ENCODE data around the gene SPSB1. TPM values are rescaled to one million over a fixed set of nuclear protein-coding genes. Genes with fewer than 3 reads are reported as not detected.

Gene SPSB1
- total and polyA plus RNA-seq, 10 of the 15 experiments (the other 5 are each of a cell fraction or from before 2014, with no cell fraction given) = 0.02 to 2.0 (median 0.90) TPM; not detected in 1

GRCh38 chr1:9315411-9316079 is 22.9 kb downstream of the SPSB1 start (continued):
- TF ChIP-seq NR2C2 (IDR thresholded peaks at IDR 0.05; ENCODE audit: borderline replicate concordance, control insufficient read depth, insufficient read length, low read depth) (no peak), IKZF1 (conservative IDR thresholded peaks at IDR 0.05) (peak; percentile 60), EED (IDR thresholded peaks at IDR 0.05; ENCODE audit: low read depth) (peak; percentile 57; the same call in 1 of the 2 replicates), POLR2AphosphoS2 (IDR thresholded peaks at IDR 0.05; ENCODE audit: low read depth, low read length) (no peak), USF1 (IDR thresholded peaks at IDR 0.05; ENCODE audit: borderline replicate concordance, extremely low read length, insufficient read depth, low read depth, low read length) (peak; percentile 62), TCF3 (IDR thresholded peaks at IDR 0.05; ENCODE audit: borderline replicate concordance, insufficient read depth, low read depth, low read length) (no peak), BCLAF1 (IDR thresholded peaks at IDR 0.05) (no peak), SPI1 (IDR thresholded peaks at IDR 0.05; ENCODE audit: borderline replicate concordance, insufficient read depth, low read depth, low read length) (no peak), RUNX3 (IDR thresholded peaks at IDR 0.05; ENCODE audit: low read length) (peak; percentile 52), TARDBP (IDR thresholded peaks at IDR 0.05; ENCODE audit: borderline replicate concordance) (no peak), ZZZ3 (IDR thresholded peaks at IDR 0.05; ENCODE audit: control insufficient read depth, insufficient read length, low read depth) (no peak), CUX1 (IDR thresholded peaks at IDR 0.05; ENCODE audit: insufficient replicate concordance, low read depth, low read length) (no peak), EP300 (IDR thresholded peaks at IDR 0.05; ENCODE audit: borderline replicate concordance in 1 of 2, control insufficient read depth in 1 of 2, low read depth in 2 of 2, low read length in 2 of 2) (no peak), ELK1 (IDR thresholded peaks at IDR 0.05; ENCODE audit: low read depth, low read length) (no peak), IKZF2 (IDR thresholded peaks at IDR 0.05) (peak; percentile 54 to 69; a peak in 3 of 4 replicates), E2F4 (IDR thresholded peaks at IDR 0.05; ENCODE audit: low read depth, low read length) (no peak)

Data from GM12878 (cell line).